Measurements from ENCODE around the gene RHBDD2. TPM values are rescaled to one million over a fixed set of nuclear protein-coding genes. Genes with fewer than 3 reads are reported as not detected.

RHBDD2 gene
- total and polyA plus RNA-seq, 10 of the 15 experiments (the other 5 are each of a cell fraction or from before 2014, with no cell fraction given) = 3.9 to 39.8 (median 16.9) TPM

DNA sequence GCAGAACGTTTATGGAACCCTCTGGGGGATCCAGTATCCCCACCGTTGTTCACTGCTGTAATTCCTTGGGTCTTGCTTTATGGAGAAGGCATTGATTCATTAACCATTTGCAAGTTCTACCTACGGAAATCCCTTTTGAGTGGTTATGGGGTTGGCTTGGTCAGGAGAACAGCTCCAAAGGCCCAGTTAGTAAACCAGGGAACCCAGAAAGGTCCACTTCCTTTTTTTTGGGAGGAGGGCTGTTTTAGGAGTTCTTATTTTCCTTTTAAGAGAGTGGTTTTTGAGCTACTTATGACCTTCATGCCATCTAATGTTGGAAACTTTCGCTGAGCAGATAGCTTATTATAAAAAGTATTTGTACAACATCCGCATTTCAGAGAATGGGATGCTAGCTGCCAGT, 37.4 kb downstream of the RHBDD2 start:
- peaks cover 4% of the 10 kb centered on the region; the same call in 1 of the 2 replicates for H3K4me1 ChIP-seq (ENCODE audit: control insufficient read depth, insufficient read depth, low read length)
- in situ Hi-C loops (cut with MboI) (no loop called here), intact Hi-C loops (cut with micrococcal nuclease; ENCODE audit: unreplicated experiment) (loop anchor here (5.0 kb wide), 1 partner anchor 106 kb away; no protein-coding TSS in a partner anchor)
- peaks cover 32% of the 10 kb centered on the region for H3K79me2 ChIP-seq (ENCODE audit: control insufficient read depth, insufficient read depth, low read length)
- H3K27ac ChIP-seq (ENCODE audit: control insufficient read depth, insufficient read depth) = peak overlapping the region; percentile 61; the same call in 1 of the 2 replicates
- RAD21 ChIA-PET (ENCODE audit: unreplicated experiment) = interaction anchor here (1.1 to 2.3 kb wide), 6 partner anchors 9 to 104 kb away, joined by 3 to 13 read pairs (median 4); no protein-coding TSS in a partner anchor
- no peaks in the 10 kb centered on the region for H4K20me1 ChIP-seq (ENCODE audit: control insufficient read depth, insufficient read depth)
- SMC1A ChIA-PET (ENCODE audit: uncharacterized antibody, unreplicated experiment) = interaction anchor here (0.6 to 2.5 kb wide), 8 partner anchors 9 to 104 kb away, joined by 3 to 13 read pairs (median 4); no protein-coding TSS in a partner anchor
- H3K36me3 ChIP-seq (ENCODE audit: control insufficient read depth in 2 of 2, insufficient read depth in 2 of 2, low read length in 1 of 2) = no peaks in the 10 kb centered on the region
- no TSS peak for BruUV-seq (replicated peaks)
- FAIRE-seq = no peak
- TF ChIP-seq SPI1 (IDR thresholded peaks at IDR 0.05; ENCODE audit: borderline replicate concordance, insufficient read depth, low read depth, low read length) (peak; percentile 80), ASH2L (IDR thresholded peaks at IDR 0.05; ENCODE audit: borderline replicate concordance, low read depth) (no peak), HDGF (IDR thresholded peaks at IDR 0.05) (no peak), RUNX3 (IDR thresholded peaks at IDR 0.05; ENCODE audit: low read length) (peak; percentile 39), CHD4 (IDR thresholded peaks at IDR 0.05) (no peak), IKZF2 (IDR thresholded peaks at IDR 0.05) (0 out of 4 replicates have a peak, but pooled peaks have one; percentile 11 to 19), EED (IDR thresholded peaks at IDR 0.05; ENCODE audit: low read depth) (peak; percentile 57; the same call in 1 of the 2 replicates), SMAD5 (IDR thresholded peaks at IDR 0.05; ENCODE audit: low read depth) (no peak), GATAD2B (conservative IDR thresholded peaks at IDR 0.05; ENCODE audit: low read depth) (no peak)
- 79% methylated on average over 5 of the region's 5 CpGs for WGBS (ENCODE audit: insufficient coverage, insufficient replicate concordance, low lambda C conversion rate, missing lambda C conversion rate)
- peak overlapping the region; percentile 83 for H3K9ac ChIP-seq (ENCODE audit: control insufficient read depth, insufficient read depth, low read length)
- ATAC-seq = no peak
- peak overlapping the region; percentile 92 for H3K4me3 ChIP-seq
- peak overlapping the region; percentile 78 for H3K4me2 ChIP-seq (ENCODE audit: control insufficient read depth, insufficient read depth)
- no peak overlapping the region for H2AFZ ChIP-seq (ENCODE audit: control insufficient read depth, low read depth, low read length)
- no peaks in the 10 kb centered on the region for H3K9me3 ChIP-seq (replicated peaks; ENCODE audit: control insufficient read depth, insufficient read depth, low read length)
- H3K27me3 ChIP-seq (replicated peaks in 1 of 2; ENCODE audit: control insufficient read depth in 2 of 2, insufficient read depth in 2 of 2, low read length in 1 of 2) = no peaks in the 10 kb centered on the region
- DNase-seq (ENCODE audit: low read depth, low spot score) = no peak
- POLR2A ChIA-PET = interaction anchor here (0.8 to 3.7 kb wide), 8 partner anchors 9 to 104 kb away, joined by 3 to 27 read pairs (median 6); partner anchors contain the start of gene RHBDD2
- CTCF ChIA-PET = interaction anchor here (0.6 to 3.4 kb wide), 6 partner anchors 10 to 104 kb away, joined by 3 to 18 read pairs (median 4); partner anchors contain the start of gene RHBDD2

All from GM12878 (cell line).